ENCODE results near the gene DOK1.

DNA sequence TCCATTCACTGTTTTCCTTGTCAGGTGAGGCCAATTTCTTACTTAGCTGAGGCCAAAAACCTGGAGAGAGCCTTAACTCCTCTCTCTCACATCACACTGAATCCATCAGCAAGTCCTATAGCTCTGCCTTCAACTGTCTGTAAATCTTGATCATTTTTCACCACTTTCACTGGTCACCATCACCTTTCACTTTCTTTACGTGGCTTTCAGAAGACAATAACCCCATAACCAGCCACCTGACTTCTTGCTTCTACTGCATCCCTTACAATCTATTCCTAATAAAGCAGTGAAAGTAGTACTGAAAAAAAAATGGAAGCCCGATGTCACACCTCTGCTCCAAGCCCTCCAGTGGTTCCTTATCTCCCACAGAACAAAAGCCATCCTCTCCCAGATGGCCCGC, 8.5 kb upstream of the DOK1 start:
- TF ChIP-seq, protein P1, sequence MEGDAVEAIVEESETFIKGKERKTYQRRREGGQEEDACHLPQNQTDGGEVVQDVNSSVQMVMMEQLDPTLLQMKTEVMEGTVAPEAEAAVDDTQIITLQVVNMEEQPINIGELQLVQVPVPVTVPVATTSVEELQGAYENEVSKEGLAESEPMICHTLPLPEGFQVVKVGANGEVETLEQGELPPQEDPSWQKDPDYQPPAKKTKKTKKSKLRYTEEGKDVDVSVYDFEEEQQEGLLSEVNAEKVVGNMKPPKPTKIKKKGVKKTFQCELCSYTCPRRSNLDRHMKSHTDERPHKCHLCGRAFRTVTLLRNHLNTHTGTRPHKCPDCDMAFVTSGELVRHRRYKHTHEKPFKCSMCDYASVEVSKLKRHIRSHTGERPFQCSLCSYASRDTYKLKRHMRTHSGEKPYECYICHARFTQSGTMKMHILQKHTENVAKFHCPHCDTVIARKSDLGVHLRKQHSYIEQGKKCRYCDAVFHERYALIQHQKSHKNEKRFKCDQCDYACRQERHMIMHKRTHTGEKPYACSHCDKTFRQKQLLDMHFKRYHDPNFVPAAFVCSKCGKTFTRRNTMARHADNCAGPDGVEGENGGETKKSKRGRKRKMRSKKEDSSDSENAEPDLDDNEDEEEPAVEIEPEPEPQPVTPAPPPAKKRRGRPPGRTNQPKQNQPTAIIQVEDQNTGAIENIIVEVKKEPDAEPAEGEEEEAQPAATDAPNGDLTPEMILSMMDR (IDR thresholded peaks at IDR 0.05), result no peak
- TF ChIP-seq POLR2A (IDR thresholded peaks at IDR 0.05), result no peak

All from uterus (tissue), 2 donors.